Measurements from ENCODE around the gene C5orf52. TPM values are rescaled to one million over a fixed set of nuclear protein-coding genes. Genes with fewer than 3 reads are reported as not detected.

C5orf52 gene
- total RNA-seq, 1 experiment from 2014 or later = not detected

DNA sequence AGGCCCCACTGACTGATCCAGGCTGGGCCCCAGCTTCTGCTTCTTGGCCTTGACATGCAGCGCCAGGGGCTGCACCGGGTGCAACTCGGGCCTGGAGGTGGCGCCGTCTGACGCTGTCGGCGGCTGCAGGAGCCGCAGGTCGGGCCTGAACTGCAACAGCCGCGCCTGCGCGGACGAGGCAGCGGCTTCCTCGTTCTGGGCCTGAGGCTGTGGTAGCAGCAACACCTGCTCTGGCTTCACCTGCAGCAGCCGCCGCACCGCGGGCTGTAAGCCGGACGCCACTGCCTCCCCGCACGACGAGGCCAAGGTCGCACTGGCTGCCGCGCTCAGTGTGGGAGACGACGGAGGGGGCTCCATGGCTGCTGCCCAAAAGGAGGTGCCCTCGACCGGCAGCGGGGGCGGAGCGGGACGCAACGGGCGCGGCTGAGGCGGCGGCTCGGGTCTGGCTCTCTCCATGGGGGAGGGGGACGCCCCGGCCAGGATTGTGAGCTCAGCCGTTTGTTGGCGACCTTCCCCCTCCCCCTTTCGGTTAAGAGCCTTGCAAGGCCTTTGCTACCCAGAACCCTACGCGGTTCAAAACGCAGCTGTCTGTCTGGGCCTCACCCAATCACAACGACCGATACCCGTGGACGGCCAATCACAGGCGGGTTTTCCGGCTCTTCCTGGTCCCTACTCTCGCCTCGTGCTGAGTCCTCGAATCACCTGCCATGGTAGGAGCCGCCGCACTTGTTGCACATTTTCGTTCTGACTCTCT lies 19.5 kb upstream of the C5orf52 start (continued):
- TF ChIP-seq RORB (CRISPR knock-in tag; IDR thresholded peaks at IDR 0.05) = no peak
- TF ChIP-seq CBFB (CRISPR knock-in tag; IDR thresholded peaks at IDR 0.05; ENCODE audit: low read depth) = no peak; the same call in 1 of the 2 replicates
- TF ChIP-seq, protein P1, sequence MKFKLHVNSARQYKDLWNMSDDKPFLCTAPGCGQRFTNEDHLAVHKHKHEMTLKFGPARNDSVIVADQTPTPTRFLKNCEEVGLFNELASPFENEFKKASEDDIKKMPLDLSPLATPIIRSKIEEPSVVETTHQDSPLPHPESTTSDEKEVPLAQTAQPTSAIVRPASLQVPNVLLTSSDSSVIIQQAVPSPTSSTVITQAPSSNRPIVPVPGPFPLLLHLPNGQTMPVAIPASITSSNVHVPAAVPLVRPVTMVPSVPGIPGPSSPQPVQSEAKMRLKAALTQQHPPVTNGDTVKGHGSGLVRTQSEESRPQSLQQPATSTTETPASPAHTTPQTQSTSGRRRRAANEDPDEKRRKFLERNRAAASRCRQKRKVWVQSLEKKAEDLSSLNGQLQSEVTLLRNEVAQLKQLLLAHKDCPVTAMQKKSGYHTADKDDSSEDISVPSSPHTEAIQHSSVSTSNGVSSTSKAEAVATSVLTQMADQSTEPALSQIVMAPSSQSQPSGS (CRISPR knock-in tag; IDR thresholded peaks at IDR 0.05; ENCODE audit: borderline replicate concordance, low read depth) = peak; percentile 78; the same call in 1 of the 2 replicates
- no peak; the same call in 1 of the 2 replicates for TF ChIP-seq TEAD4 (CRISPR knock-in tag; IDR thresholded peaks at IDR 0.05)
- TF ChIP-seq, protein P2, sequence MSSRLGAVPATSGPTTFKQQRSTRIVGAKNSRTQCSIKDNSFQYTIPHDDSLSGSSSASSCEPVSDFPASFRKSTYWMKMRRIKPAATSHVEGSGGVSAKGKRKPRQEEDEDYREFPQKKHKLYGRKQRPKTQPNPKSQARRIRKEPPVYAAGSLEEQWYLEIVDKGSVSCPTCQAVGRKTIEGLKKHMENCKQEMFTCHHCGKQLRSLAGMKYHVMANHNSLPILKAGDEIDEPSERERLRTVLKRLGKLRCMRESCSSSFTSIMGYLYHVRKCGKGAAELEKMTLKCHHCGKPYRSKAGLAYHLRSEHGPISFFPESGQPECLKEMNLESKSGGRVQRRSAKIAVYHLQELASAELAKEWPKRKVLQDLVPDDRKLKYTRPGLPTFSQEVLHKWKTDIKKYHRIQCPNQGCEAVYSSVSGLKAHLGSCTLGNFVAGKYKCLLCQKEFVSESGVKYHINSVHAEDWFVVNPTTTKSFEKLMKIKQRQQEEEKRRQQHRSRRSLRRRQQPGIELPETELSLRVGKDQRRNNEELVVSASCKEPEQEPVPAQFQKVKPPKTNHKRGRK (CRISPR knock-in tag; IDR thresholded peaks at IDR 0.05; ENCODE audit: borderline replicate concordance) = 0 out of 2 replicates have a peak, but pooled peaks have one; percentile 46
- TF ChIP-seq NR3C1 (CRISPR knock-in tag; conservative IDR thresholded peaks at IDR 0.05; ENCODE audit: low read depth) = peak; percentile 90; the same call in 1 of the 2 replicates
- 0 out of 2 replicates have a peak, but pooled peaks have one; percentile 61 for TF ChIP-seq NR1H2 (CRISPR knock-in tag; IDR thresholded peaks at IDR 0.05)
- TF ChIP-seq FOXK1 (CRISPR knock-in tag; IDR thresholded peaks at IDR 0.05) = peak; percentile 94
- TF ChIP-seq JUN (CRISPR knock-in tag; IDR thresholded peaks at IDR 0.05) = peak; percentile 80; the same call in 1 of the 2 replicates
- peak; percentile 83 for TF ChIP-seq ZNF121 (CRISPR knock-in tag; IDR thresholded peaks at IDR 0.05)
- TF ChIP-seq ETV6 (CRISPR knock-in tag; IDR thresholded peaks at IDR 0.05) = peak; percentile 96
- no peak for TF ChIP-seq NR2C2 (CRISPR knock-in tag; IDR thresholded peaks at IDR 0.05)
- TF ChIP-seq NFATC4 (CRISPR knock-in tag; IDR thresholded peaks at IDR 0.05) = no peak
- 0 out of 2 replicates have a peak, but pooled peaks have one; percentile 69 for TF ChIP-seq ZNF232 (CRISPR knock-in tag; IDR thresholded peaks at IDR 0.05)
- TF ChIP-seq ZNF396 (CRISPR knock-in tag; IDR thresholded peaks at IDR 0.05; ENCODE audit: borderline replicate concordance) = no peak
- TF ChIP-seq CREB1 (CRISPR knock-in tag; IDR thresholded peaks at IDR 0.05) = peak; percentile 87
- TF ChIP-seq, protein P3, sequence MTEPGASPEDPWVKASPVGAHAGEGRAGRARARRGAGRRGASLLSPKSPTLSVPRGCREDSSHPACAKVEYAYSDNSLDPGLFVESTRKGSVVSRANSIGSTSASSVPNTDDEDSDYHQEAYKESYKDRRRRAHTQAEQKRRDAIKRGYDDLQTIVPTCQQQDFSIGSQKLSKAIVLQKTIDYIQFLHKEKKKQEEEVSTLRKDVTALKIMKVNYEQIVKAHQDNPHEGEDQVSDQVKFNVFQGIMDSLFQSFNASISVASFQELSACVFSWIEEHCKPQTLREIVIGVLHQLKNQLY (CRISPR knock-in tag; IDR thresholded peaks at IDR 0.05) = no peak
- TF ChIP-seq ZNF219 (CRISPR knock-in tag; IDR thresholded peaks at IDR 0.05; ENCODE audit: borderline replicate concordance) = peak; percentile 81; the same call in 1 of the 2 replicates
- peak; percentile 35 for TF ChIP-seq NFYB (CRISPR knock-in tag; conservative IDR thresholded peaks at IDR 0.05; ENCODE audit: low read depth)
- TF ChIP-seq, protein P4, sequence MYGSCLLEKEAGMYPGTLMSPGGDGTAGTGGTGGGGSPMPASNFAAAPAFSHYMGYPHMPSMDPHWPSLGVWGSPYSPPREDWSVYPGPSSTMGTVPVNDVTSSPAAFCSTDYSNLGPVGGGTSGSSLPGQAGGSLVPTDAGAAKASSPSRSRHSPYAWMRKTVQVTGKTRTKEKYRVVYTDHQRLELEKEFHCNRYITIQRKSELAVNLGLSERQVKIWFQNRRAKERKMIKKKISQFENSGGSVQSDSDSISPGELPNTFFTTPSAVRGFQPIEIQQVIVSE (CRISPR knock-in tag; IDR thresholded peaks at IDR 0.05; ENCODE audit: borderline replicate concordance) = no peak
- TF ChIP-seq, protein P5, sequence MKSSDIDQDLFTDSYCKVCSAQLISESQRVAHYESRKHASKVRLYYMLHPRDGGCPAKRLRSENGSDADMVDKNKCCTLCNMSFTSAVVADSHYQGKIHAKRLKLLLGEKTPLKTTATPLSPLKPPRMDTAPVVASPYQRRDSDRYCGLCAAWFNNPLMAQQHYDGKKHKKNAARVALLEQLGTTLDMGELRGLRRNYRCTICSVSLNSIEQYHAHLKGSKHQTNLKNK (CRISPR knock-in tag; IDR thresholded peaks at IDR 0.05) = no peak
- TF ChIP-seq SP1 (CRISPR knock-in tag; conservative IDR thresholded peaks at IDR 0.05) = peak; percentile 76
- peak; percentile 85; the same call in 1 of the 2 replicates for TF ChIP-seq TP53 (CRISPR knock-in tag; IDR thresholded peaks at IDR 0.05)

DNA sequence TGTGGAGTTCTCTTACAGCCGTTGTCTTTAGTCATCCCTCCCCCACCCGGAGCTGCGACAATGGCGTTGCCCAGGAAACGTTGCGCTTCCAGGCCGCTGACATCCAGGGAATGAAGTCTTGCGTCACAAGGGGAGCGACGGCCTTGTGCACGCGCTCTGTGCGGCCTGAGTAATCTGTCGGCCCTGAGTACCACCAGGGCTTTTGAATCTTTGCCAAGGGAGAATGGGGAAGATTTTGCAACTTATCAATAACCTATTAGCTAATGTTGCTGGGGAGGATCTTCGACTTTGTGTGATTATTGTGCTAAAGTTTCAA lies 19.0 kb upstream of the C5orf52 start, which contains the start of gene SOX30:
Gene SOX30 (minus strand): TSS at position 62 of the 316 bp plus-strand sequence. CDS start 360 bp downstream, outside the sequence.
- Mint-ChIP-seq H3K27me3 (ENCODE audit: low read depth) (peaks cover 45% of the 10 kb centered on the region), H3K36me3 (peaks cover 22% of the 10 kb centered on the region), H3K27ac (no peak within 1 kb of the TSS), H3K4me1 (no peaks in the 10 kb centered on the region), H3K4me3 (peak within 1 kb of the TSS; percentile 57), H3K9me3 (peaks cover 40% of the 10 kb centered on the region)
- ChIA-PET POLR2A (interaction anchor here (0.6 to 1.8 kb wide), 2 partner anchors 32 to 80 kb away, joined by 3 to 4 read pairs; partner anchors contain the start of gene THG1L), CTCF (interaction anchor here (0.7 to 1.7 kb wide), 6 partner anchors 15 to 281 kb away, joined by 3 to 5 read pairs (median 4); no protein-coding TSS in a partner anchor)
- no peak for TF ChIP-seq ZNF232 (CRISPR knock-in tag; IDR thresholded peaks at IDR 0.05)
- TF ChIP-seq, protein P6, sequence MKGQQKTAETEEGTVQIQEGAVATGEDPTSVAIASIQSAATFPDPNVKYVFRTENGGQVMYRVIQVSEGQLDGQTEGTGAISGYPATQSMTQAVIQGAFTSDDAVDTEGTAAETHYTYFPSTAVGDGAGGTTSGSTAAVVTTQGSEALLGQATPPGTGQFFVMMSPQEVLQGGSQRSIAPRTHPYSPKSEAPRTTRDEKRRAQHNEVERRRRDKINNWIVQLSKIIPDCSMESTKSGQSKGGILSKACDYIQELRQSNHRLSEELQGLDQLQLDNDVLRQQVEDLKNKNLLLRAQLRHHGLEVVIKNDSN (CRISPR knock-in tag; IDR thresholded peaks at IDR 0.05) = no peak
- ATAC-seq (no peak), DNase-seq (ENCODE audit: low spot score) (no peak)

Measured in WTC11 (cell line).